ENCODE data around the gene SIK2. TPM values are rescaled to one million over a fixed set of nuclear protein-coding genes. Genes with fewer than 3 reads are reported as not detected.

SIK2 gene
- total RNA-seq, 1 experiment from 2014 or later = 9.0 TPM

DNA sequence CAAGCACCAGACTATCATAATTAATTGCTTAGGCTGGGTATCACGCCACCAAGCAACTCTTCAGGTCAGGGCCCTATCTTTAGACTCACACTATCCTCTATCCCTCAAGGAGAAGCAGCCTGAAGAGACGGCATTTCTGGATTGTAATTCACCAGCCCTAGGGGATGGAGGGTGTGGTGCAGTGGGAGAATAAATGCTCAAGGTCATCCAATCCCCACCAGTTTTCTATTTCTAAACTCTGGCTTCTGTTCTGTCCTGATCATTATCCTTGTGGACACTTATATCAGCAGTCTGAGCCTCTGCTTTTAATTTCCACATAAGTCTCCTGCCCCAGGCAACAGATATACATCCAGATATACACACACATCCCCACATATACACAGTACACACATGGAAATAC is 13.1 kb upstream of the SIK2 start:
- no peak overlapping the region for H3K4me3 ChIP-seq (ENCODE audit: low read length)
- no peaks in the 10 kb centered on the region for H3F3A ChIP-seq (ENCODE audit: low read length, unreplicated experiment)
- TF ChIP-seq EZH2 (IDR thresholded peaks at IDR 0.05; ENCODE audit: low read length, unreplicated experiment) (no peak), CTCF (conservative IDR thresholded peaks at IDR 0.05; ENCODE audit: low read depth, low read length) (no peak), EZH2phosphoT487 (IDR thresholded peaks at IDR 0.05; ENCODE audit: borderline replicate concordance, low read length) (no peak)
- peaks cover 5% of the 10 kb centered on the region; the same call in 1 of the 2 replicates for H3K4me1 ChIP-seq (ENCODE audit: insufficient read depth, low read length)
- intact Hi-C loops (cut with micrococcal nuclease) = no loop called here
- ChIA-PET CTCF (no interaction called here), POLR2A (ENCODE audit: unreplicated experiment) (interaction anchor here (0.6 kb wide), 1 partner anchor 55 kb away, joined by 3 read pairs; no protein-coding TSS in a partner anchor)
- no peaks in the 10 kb centered on the region for H4K20me1 ChIP-seq (ENCODE audit: low read length)
- H3K27ac ChIP-seq (ENCODE audit: low read length) = no peak overlapping the region
- H3K27me3 ChIP-seq (ENCODE audit: low read length) = no peaks in the 10 kb centered on the region
- BruUV-seq (replicated peaks) = no TSS peak
- ATAC-seq (no peak), DNase-seq (no peak)
- no peak overlapping the region for H3K4me2 ChIP-seq (ENCODE audit: low read length)
- H3K9me2 ChIP-seq (replicated peaks; ENCODE audit: low read length) = no peaks in the 10 kb centered on the region
- H2AFZ ChIP-seq (ENCODE audit: low read length) = no peak overlapping the region
- H3K36me3 ChIP-seq (ENCODE audit: low read depth, low read length) = no peaks in the 10 kb centered on the region
- H3K9ac ChIP-seq (ENCODE audit: low read length) = no peak overlapping the region
- no peaks in the 10 kb centered on the region for H3K9me3 ChIP-seq (ENCODE audit: low read length)
- no peaks in the 10 kb centered on the region for H3K79me2 ChIP-seq (ENCODE audit: low read length)

- Histone ChIP-seq H3K4me3 (ENCODE audit: low read length) (no peak overlapping the region), H3K27me3 (ENCODE audit: low read length) (no peaks in the 10 kb centered on the region), H3K36me3 (ENCODE audit: low read depth, low read length) (no peaks in the 10 kb centered on the region), H3K4me1 (ENCODE audit: insufficient read depth, low read length) (peaks cover 5% of the 10 kb centered on the region; the same call in 1 of the 2 replicates), H2AFZ (ENCODE audit: low read length) (no peak overlapping the region), H3K9ac (ENCODE audit: low read length) (no peak overlapping the region), H3K4me2 (ENCODE audit: low read length) (no peak overlapping the region), H4K20me1 (ENCODE audit: low read length) (no peaks in the 10 kb centered on the region), H3F3A (ENCODE audit: low read length, unreplicated experiment) (no peaks in the 10 kb centered on the region), H3K9me2 (replicated peaks; ENCODE audit: low read length) (no peaks in the 10 kb centered on the region), H3K79me2 (ENCODE audit: low read length) (no peaks in the 10 kb centered on the region), H3K27ac (ENCODE audit: low read length) (no peak overlapping the region), H3K9me3 (ENCODE audit: low read length) (no peaks in the 10 kb centered on the region)
- no peak for ATAC-seq
- intact Hi-C loops (cut with micrococcal nuclease) = no loop called here
- no TSS peak for BruUV-seq (replicated peaks)
- POLR2A ChIA-PET (ENCODE audit: unreplicated experiment) = no interaction called here
- TF ChIP-seq EZH2 (IDR thresholded peaks at IDR 0.05; ENCODE audit: low read length, unreplicated experiment) (no peak), EZH2phosphoT487 (IDR thresholded peaks at IDR 0.05; ENCODE audit: borderline replicate concordance, low read length) (no peak), CTCF (conservative IDR thresholded peaks at IDR 0.05; ENCODE audit: low read depth, low read length) (no peak)
- CTCF ChIA-PET = no interaction called here
- no peak for DNase-seq
Observed at GRCh38 chr11:111589886-111590499, 12.3 kb upstream of the SIK2 start.

GRCh38 chr11:111591187-111591960 is 10.9 kb upstream of the SIK2 start:
- no peaks in the 10 kb centered on the region for H3K9me2 ChIP-seq (replicated peaks; ENCODE audit: low read length)
- POLR2A ChIA-PET (ENCODE audit: unreplicated experiment) = no interaction called here
- no peaks in the 10 kb centered on the region for H3K79me2 ChIP-seq (ENCODE audit: low read length)
- no peak overlapping the region for H2AFZ ChIP-seq (ENCODE audit: low read length)
- H3K4me3 ChIP-seq (ENCODE audit: low read length) = no peak overlapping the region
- no peaks in the 10 kb centered on the region for H3K27me3 ChIP-seq (ENCODE audit: low read length)
- H4K20me1 ChIP-seq (ENCODE audit: low read length) = no peaks in the 10 kb centered on the region
- no peaks in the 10 kb centered on the region for H3K36me3 ChIP-seq (ENCODE audit: low read depth, low read length)
- no peak overlapping the region for H3K9ac ChIP-seq (ENCODE audit: low read length)
- intact Hi-C loops (cut with micrococcal nuclease) = no loop called here
- H3K4me1 ChIP-seq (ENCODE audit: insufficient read depth, low read length) = no peaks in the 10 kb centered on the region
- H3K27ac ChIP-seq (ENCODE audit: low read length) = no peak overlapping the region
- no TSS peak for BruUV-seq (replicated peaks)
- no peak for DNase-seq
- H3K4me2 ChIP-seq (ENCODE audit: low read length) = no peak overlapping the region
- no peaks in the 10 kb centered on the region for H3F3A ChIP-seq (ENCODE audit: low read length, unreplicated experiment)
- H3K9me3 ChIP-seq (ENCODE audit: low read length) = no peaks in the 10 kb centered on the region; the same call in 1 of the 2 replicates
- TF ChIP-seq EZH2phosphoT487 (IDR thresholded peaks at IDR 0.05; ENCODE audit: borderline replicate concordance, low read length) = no peak
- no peak for TF ChIP-seq CTCF (conservative IDR thresholded peaks at IDR 0.05; ENCODE audit: low read depth, low read length)
- no peak for TF ChIP-seq EZH2 (IDR thresholded peaks at IDR 0.05; ENCODE audit: low read length, unreplicated experiment)
- CTCF ChIA-PET = no interaction called here
- no peak for ATAC-seq

Measured in PC-3 (cell line).